ENCODE results near the gene SLC48A1. TPM values are rescaled to one million over a fixed set of nuclear protein-coding genes. Genes with fewer than 3 reads are reported as not detected.

Gene SLC48A1
- total and polyA plus RNA-seq, 4 donors, result 6.1 to 15.4 (median 9.3) TPM

GRCh38 chr12:47802312-47802711 lies 29.3 kb downstream of the SLC48A1 start:
- Histone ChIP-seq H3K9me3 (ENCODE audit: control insufficient read depth in 4 of 4, low read length in 3 of 4) (no peaks in the 10 kb centered on the region), H3K4me1 (ENCODE audit: control insufficient read depth in 4 of 4, insufficient read depth in 4 of 4, low read length in 3 of 4) (peaks cover 0 to 18% (median 5%) of the 10 kb centered on the region in 4 donors), H3K27me3 (ENCODE audit: control insufficient read depth in 4 of 4, insufficient read depth in 4 of 4, low read length in 3 of 4) (no peaks in the 10 kb centered on the region), H3K27ac (ENCODE audit: low read depth in 1 of 2, low read length in 2 of 2) (peak overlapping the region; percentile 22 to 35), H3K9ac (ENCODE audit: low read depth in 1 of 2, low read length in 2 of 2) (no peak overlapping the region), H3K4me3 (ENCODE audit: low read depth in 1 of 3, low read length in 3 of 3) (no peak overlapping the region), H3K36me3 (ENCODE audit: control insufficient read depth in 4 of 4, insufficient read depth in 3 of 4, low read depth in 1 of 4, low read length in 3 of 4) (peaks cover 0 to under 1% (median 0%) of the 10 kb centered on the region in 4 donors)
- DNase-seq (ENCODE audit: low spot score), result no peak
- TF ChIP-seq YY1 (IDR thresholded peaks at IDR 0.05), result no peak
- TF ChIP-seq MAX (IDR thresholded peaks at IDR 0.05), result no peak
- no peak for TF ChIP-seq HNF4G (IDR thresholded peaks at IDR 0.05)
- TF ChIP-seq TAF1 (conservative IDR thresholded peaks at IDR 0.05), result no peak
- WGBS, result 58% methylated on average over 5 of the region's 5 CpGs

GRCh38 chr12:47803191-47803875 lies 30.3 kb downstream of the SLC48A1 start:
- Histone ChIP-seq H3K9ac (ENCODE audit: low read depth in 1 of 2, low read length in 2 of 2) (no peak overlapping the region), H3K4me1 (ENCODE audit: control insufficient read depth in 4 of 4, insufficient read depth in 4 of 4, low read length in 3 of 4) (peaks cover 0 to 27% (median 7%) of the 10 kb centered on the region in 4 donors), H3K27me3 (ENCODE audit: control insufficient read depth in 4 of 4, insufficient read depth in 4 of 4, low read length in 3 of 4) (no peaks in the 10 kb centered on the region), H3K36me3 (ENCODE audit: control insufficient read depth in 4 of 4, insufficient read depth in 3 of 4, low read depth in 1 of 4, low read length in 3 of 4) (no peaks in the 10 kb centered on the region), H3K9me3 (ENCODE audit: control insufficient read depth in 4 of 4, low read length in 3 of 4) (no peaks in the 10 kb centered on the region), H3K27ac (ENCODE audit: low read depth in 1 of 2, low read length in 2 of 2) (peak overlapping the region; percentile 13 to 19), H3K4me3 (ENCODE audit: low read depth in 1 of 3, low read length in 3 of 3) (no peak overlapping the region)
- no peak for TF ChIP-seq MAX (IDR thresholded peaks at IDR 0.05)
- TF ChIP-seq GABPA (IDR thresholded peaks at IDR 0.05 in 1 of 2, conservative IDR thresholded peaks at IDR 0.05 in 1 of 2), result no peak
- no peak for DNase-seq (ENCODE audit: low spot score)
- 67% methylated on average over 12 of the region's 12 CpGs for WGBS

- Histone ChIP-seq H3K9me3 (ENCODE audit: control insufficient read depth in 4 of 4, low read length in 3 of 4) (no peaks in the 10 kb centered on the region), H3K27me3 (ENCODE audit: control insufficient read depth in 4 of 4, insufficient read depth in 4 of 4, low read length in 3 of 4) (no peaks in the 10 kb centered on the region), H3K9ac (ENCODE audit: low read depth in 1 of 2, low read length in 2 of 2) (no peak overlapping the region), H3K4me3 (ENCODE audit: low read depth in 1 of 3, low read length in 3 of 3) (no peak overlapping the region), H3K4me1 (ENCODE audit: control insufficient read depth in 4 of 4, insufficient read depth in 4 of 4, low read length in 3 of 4) (peaks cover 1 to 33% (median 8%) of the 10 kb centered on the region in 4 donors), H3K27ac (ENCODE audit: low read depth in 1 of 2, low read length in 2 of 2) (no peak overlapping the region), H3K36me3 (ENCODE audit: control insufficient read depth in 4 of 4, insufficient read depth in 3 of 4, low read depth in 1 of 4, low read length in 3 of 4) (no peaks in the 10 kb centered on the region)
- WGBS, result 79% methylated on average over 8 of the region's 8 CpGs
- DNase-seq (ENCODE audit: low spot score), result no peak
- TF ChIP-seq YY1 (IDR thresholded peaks at IDR 0.05), result no peak
- TF ChIP-seq RXRA (IDR thresholded peaks at IDR 0.05), result no peak
- no peak for TF ChIP-seq REST (IDR thresholded peaks at IDR 0.05)
- TF ChIP-seq ATF3 (IDR thresholded peaks at IDR 0.05), result no peak
- TF ChIP-seq EGR1 (IDR thresholded peaks at IDR 0.05; ENCODE audit: low read depth in 2 of 2), result no peak
Measured at GRCh38 chr12:47804171-47804570, 31.1 kb downstream of the SLC48A1 start.

All from liver (tissue), 9 donors.